GM12873 (cell line): Measurements from ENCODE around the gene AUTS2.

Source experiments
- CTCF ChIP-seq: IDR thresholded peaks from 2 replicates; pipeline ENCODE4 v1.5.1; 2012; ENCODE audit warnings: low read depth, mild to moderate bottlenecking, moderate library complexity, low read length, control low read depth; ENCODE audit not compliant: insufficient read depth; ENCODE audit errors: missing control alignments

The AUTS2 gene

GRCh38 chr7:70620333-70621055 lies 1022.2 kb downstream of the AUTS2 start:
- TF ChIP-seq CTCF: no peak

- no peak for TF ChIP-seq CTCF
Measured at GRCh38 chr7:70621954-70622600, 1023.8 kb downstream of the AUTS2 start.

GRCh38 chr7:70622936-70623335 lies 1024.7 kb downstream of the AUTS2 start:
- TF ChIP-seq CTCF: no peak

- TF ChIP-seq CTCF: no peak
Measured at GRCh38 chr7:70624500-70625103, 1026.3 kb downstream of the AUTS2 start.

GRCh38 chr7:70627461-70627860 lies 1029.2 kb downstream of the AUTS2 start:
- no peak for TF ChIP-seq CTCF

- TF ChIP-seq CTCF: no peak
Measured at GRCh38 chr7:70630440-70630817, 1032.2 kb downstream of the AUTS2 start.

- TF ChIP-seq CTCF: no peak
Measured at GRCh38 chr7:70630818-70631457, 1032.7 kb downstream of the AUTS2 start.
